Neural cell (in vitro differentiated cells): ENCODE data around the gene CLSTN2. TPM values are rescaled to one million over a fixed set of nuclear protein-coding genes. Genes with fewer than 3 reads are reported as not detected.

Source experiments
- H2AFZ ChIP-seq: fragments of 200-600, 300-800 bp; sonication (generic), shearing (Covaris generic); 2 replicates; pipeline ENCODE4 v1.6.0; 2014; ENCODE audit warnings: low read depth, mild to moderate bottlenecking, antibody characterized with exemption, low read length, moderate library complexity
- H3F3A ChIP-seq: fragments of 200-600 bp; shearing (Covaris generic); 2 replicates; pipeline ENCODE4 v1.6.1; 2016; ENCODE audit warnings: mild to moderate bottlenecking, moderate library complexity, mixed read lengths, antibody characterized with exemption, low read length; ENCODE audit not compliant: insufficient read depth, poor library complexity, severe bottlenecking
- H3K27ac ChIP-seq: fragments of 200-600, 300-800 bp; sonication (generic), shearing (Covaris generic); 2 replicates; pipeline ENCODE4 v1.5.1; 2014; ENCODE audit warnings: mild to moderate bottlenecking, low read length, moderate library complexity
- H3K27me3 ChIP-seq: fragments of 300-800, 200-600 bp; sonication (generic), shearing (Covaris generic); 2 replicates; pipeline ENCODE4 v1.6.0; 2014; ENCODE audit warnings: mild to moderate bottlenecking, low read depth, low read length, moderate library complexity; ENCODE audit not compliant: insufficient read depth
- H3K36me3 ChIP-seq: fragments of 300-800, 200-600 bp; sonication (generic), shearing (Covaris generic); 2 replicates; pipeline ENCODE4 v1.5.1; 2014; ENCODE audit warnings: mild to moderate bottlenecking, antibody characterized with exemption, low read length, moderate library complexity; ENCODE audit not compliant: insufficient read depth
- H3K4me2 ChIP-seq: fragments of 300-800, 200-600 bp; sonication (generic), shearing (Covaris generic); 2 replicates; pipeline ENCODE4 v1.6.0; 2014; ENCODE audit warnings: mild to moderate bottlenecking, low read length
- H3K4me3 ChIP-seq: fragments of 300-800, 200-600 bp; sonication (generic), shearing (Covaris generic); 2 replicates; pipeline ENCODE4 v1.5.1; 2014; ENCODE audit warnings: mild to moderate bottlenecking, low read length, moderate library complexity
- H3K79me2 ChIP-seq: fragments of 200-600 bp; shearing (Covaris generic); replicated peaks from 2 replicates; pipeline ENCODE4 v1.6.0; 2014; ENCODE audit warnings: mild to moderate bottlenecking, low read length, moderate library complexity; ENCODE audit not compliant: insufficient read depth
- H3K9ac ChIP-seq: fragments of 300-800, 200-600 bp; sonication (generic), shearing (Covaris generic); 2 replicates; pipeline ENCODE4 v1.6.1; 2016; ENCODE audit warnings: mild to moderate bottlenecking, low read length, mixed read lengths
- H3K9me2 ChIP-seq: fragments of 200-600 bp; shearing (Covaris generic); 2 replicates; pipeline ENCODE4 v1.6.1; 2016; ENCODE audit warnings: mild to moderate bottlenecking, low read length, mixed read lengths; ENCODE audit not compliant: insufficient read depth
- H3K9me3 ChIP-seq: fragments of 200-600, 300-800 bp; sonication (generic), shearing (Covaris generic); 2 replicates; pipeline ENCODE4 v1.6.1; 2016; ENCODE audit warnings: mild to moderate bottlenecking, mixed run types, low read length, moderate library complexity, mixed read lengths
- H4K20me1 ChIP-seq: fragments of 200-600 bp; shearing (Covaris generic); 2 replicates; pipeline ENCODE4 v1.6.1; 2016; ENCODE audit warnings: mild to moderate bottlenecking, mixed run types; ENCODE audit not compliant: insufficient read depth
- CTCF ChIP-seq: fragments of 450-650 bp; IDR thresholded peaks from 2 replicates; pipeline ENCODE4 v1.5.1; 2014; ENCODE audit warnings: antibody characterized with exemption, mild to moderate bottlenecking, moderate library complexity; ENCODE audit not compliant: poor library complexity, severe bottlenecking
- EP300 ChIP-seq: fragments of 450-650 bp; conservative IDR thresholded peaks from 2 replicates; pipeline ENCODE4 v1.6.1; 2014; ENCODE audit warnings: antibody characterized with exemption, mild to moderate bottlenecking, moderate library complexity; ENCODE audit not compliant: poor library complexity, severe bottlenecking
- EZH2 ChIP-seq: fragments of 200-600, 300-800 bp; shearing (Covaris generic), sonication (generic); IDR thresholded peaks from 2 replicates; pipeline ENCODE4 v1.6.1; 2014; ENCODE audit warnings: antibody characterized with exemption, low read length, borderline replicate concordance, mild to moderate bottlenecking; ENCODE audit not compliant: insufficient read depth, poor library complexity, severe bottlenecking
- MXI1 ChIP-seq: fragments of 450-650 bp; conservative IDR thresholded peaks from 2 replicates; pipeline ENCODE4 v1.6.1; 2014; ENCODE audit warnings: antibody characterized with exemption, mild to moderate bottlenecking; ENCODE audit not compliant: poor library complexity, severe bottlenecking
- POLR2AphosphoS5 ChIP-seq: IDR thresholded peaks from 2 replicates; pipeline ENCODE4 v1.6.1; 2012
- RAD21 ChIP-seq: fragments of 450-650 bp; conservative IDR thresholded peaks from 2 replicates; pipeline ENCODE4 v1.6.1; 2014; ENCODE audit warnings: antibody characterized with exemption, mild to moderate bottlenecking, moderate library complexity
- REST ChIP-seq: IDR thresholded peaks from 2 replicates; pipeline ENCODE4 v1.6.1; 2012; ENCODE audit warnings: borderline replicate concordance
- SMC3 ChIP-seq: fragments of 450-650 bp; conservative IDR thresholded peaks from 2 replicates; pipeline ENCODE4 v1.6.1; 2014; ENCODE audit warnings: antibody characterized with exemption, mild to moderate bottlenecking, moderate library complexity; ENCODE audit not compliant: poor library complexity
- TAF1 ChIP-seq: IDR thresholded peaks from 2 replicates; pipeline ENCODE4 v1.6.1; 2012; ENCODE audit warnings: low read depth
- polyA plus RNA-seq: library from polyadenylated mRNA; depleted of rRNA; stranded (reverse); fragments of >200 nt; gene quantifications from 2 replicates; pipeline ENCODE4 v1.2.3, GENCODE V29; 2014

Gene CLSTN2
- polyA plus RNA-seq, 1 donor from 2014 or later = 10.7 TPM

- H3K79me2 ChIP-seq = no peaks in the 10 kb centered on the region
- H3K4me2 ChIP-seq = no peak overlapping the region
- no peaks in the 10 kb centered on the region for H3F3A ChIP-seq
- no peaks in the 10 kb centered on the region for H3K36me3 ChIP-seq
- H3K27ac ChIP-seq = no peak overlapping the region
- H2AFZ ChIP-seq = no peak overlapping the region
- H3K9me3 ChIP-seq = no peaks in the 10 kb centered on the region
- no peaks in the 10 kb centered on the region for H3K27me3 ChIP-seq
- H3K9ac ChIP-seq = no peak overlapping the region
- TF ChIP-seq EZH2 = no peak
- TF ChIP-seq CTCF = no peak
- TF ChIP-seq SMC3 = no peak
- TF ChIP-seq RAD21 = no peak
- no peak for TF ChIP-seq EP300
- TF ChIP-seq REST = no peak
- no peak for TF ChIP-seq POLR2AphosphoS5
- no peak for TF ChIP-seq TAF1
- TF ChIP-seq MXI1 = no peak
- H3K4me3 ChIP-seq = no peak overlapping the region
- H4K20me1 ChIP-seq = no peaks in the 10 kb centered on the region
- no peaks in the 10 kb centered on the region for H3K9me2 ChIP-seq
Measured at GRCh38 chr3:140187028-140187427, 252.0 kb downstream of the CLSTN2 start.

- Histone ChIP-seq H4K20me1 (no peaks in the 10 kb centered on the region), H3K4me2 (no peak overlapping the region), H2AFZ (no peak overlapping the region), H3K9me3 (no peaks in the 10 kb centered on the region), H3K9me2 (no peaks in the 10 kb centered on the region), H3F3A (no peaks in the 10 kb centered on the region), H3K27me3 (no peaks in the 10 kb centered on the region), H3K4me3 (no peak overlapping the region), H3K27ac (no peak overlapping the region), H3K9ac (no peak overlapping the region), H3K79me2 (no peaks in the 10 kb centered on the region), H3K36me3 (no peaks in the 10 kb centered on the region)
- TF ChIP-seq POLR2AphosphoS5 (no peak), REST (no peak), EP300 (no peak), TAF1 (no peak), EZH2 (no peak), MXI1 (no peak), RAD21 (no peak), CTCF (no peak), SMC3 (no peak)
Measured at GRCh38 chr3:140187656-140188221, 252.8 kb downstream of the CLSTN2 start.
